ENCODE data around the gene PIH1D1. TPM values are rescaled to one million over a fixed set of nuclear protein-coding genes. Genes with fewer than 3 reads are reported as not detected.

Gene PIH1D1
- total and polyA plus RNA-seq, 2 of the 13 experiments (the other 11 are each of a cell fraction or from before 2014, with no cell fraction given) = 110 to 137 TPM

DNA sequence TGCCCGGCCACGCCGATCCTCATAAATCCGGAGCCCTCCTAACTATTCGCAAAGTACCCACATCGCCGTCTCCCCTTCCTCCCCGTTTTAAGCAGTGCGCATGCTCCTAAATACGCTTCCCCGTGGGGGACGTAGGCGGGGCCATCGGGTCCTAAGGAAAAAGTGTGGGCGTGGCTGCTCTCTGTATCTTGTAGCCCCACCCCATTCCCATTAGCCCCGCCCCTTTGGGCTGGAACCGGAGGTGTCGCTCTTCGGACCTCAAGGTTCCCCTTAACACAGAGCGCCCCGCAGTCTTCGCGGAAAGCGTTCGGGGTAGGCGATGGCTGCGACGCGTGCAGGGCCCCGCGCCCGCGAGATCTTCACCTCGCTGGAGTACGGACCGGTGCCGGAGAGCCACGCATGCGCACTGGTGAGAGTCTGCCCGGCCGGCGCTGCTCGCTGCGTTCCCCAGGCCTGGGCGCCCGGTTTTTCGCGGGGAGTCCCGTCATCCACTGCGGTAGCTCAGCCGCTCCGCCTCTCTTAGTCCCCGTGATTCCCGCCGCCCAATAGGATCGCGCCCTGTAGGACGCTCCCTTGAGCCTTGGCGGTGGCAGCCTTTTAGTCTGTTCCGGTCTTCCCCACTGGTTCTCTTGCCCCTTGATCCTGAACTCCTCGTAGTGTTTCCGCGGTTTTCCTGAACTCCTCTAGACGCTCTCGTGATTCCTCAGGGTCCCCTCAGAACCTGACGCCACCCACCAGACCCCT lies 1.6 kb upstream of the PIH1D1 start, which contains the start of gene ALDH16A1 (continued):
- TF ChIP-seq, protein P1, sequence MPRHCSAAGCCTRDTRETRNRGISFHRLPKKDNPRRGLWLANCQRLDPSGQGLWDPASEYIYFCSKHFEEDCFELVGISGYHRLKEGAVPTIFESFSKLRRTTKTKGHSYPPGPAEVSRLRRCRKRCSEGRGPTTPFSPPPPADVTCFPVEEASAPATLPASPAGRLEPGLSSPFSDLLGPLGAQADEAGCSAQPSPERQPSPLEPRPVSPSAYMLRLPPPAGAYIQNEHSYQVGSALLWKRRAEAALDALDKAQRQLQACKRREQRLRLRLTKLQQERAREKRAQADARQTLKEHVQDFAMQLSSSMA (CRISPR knock-in tag; IDR thresholded peaks at IDR 0.05) = peak; percentile 99
- TF ChIP-seq, protein P2, sequence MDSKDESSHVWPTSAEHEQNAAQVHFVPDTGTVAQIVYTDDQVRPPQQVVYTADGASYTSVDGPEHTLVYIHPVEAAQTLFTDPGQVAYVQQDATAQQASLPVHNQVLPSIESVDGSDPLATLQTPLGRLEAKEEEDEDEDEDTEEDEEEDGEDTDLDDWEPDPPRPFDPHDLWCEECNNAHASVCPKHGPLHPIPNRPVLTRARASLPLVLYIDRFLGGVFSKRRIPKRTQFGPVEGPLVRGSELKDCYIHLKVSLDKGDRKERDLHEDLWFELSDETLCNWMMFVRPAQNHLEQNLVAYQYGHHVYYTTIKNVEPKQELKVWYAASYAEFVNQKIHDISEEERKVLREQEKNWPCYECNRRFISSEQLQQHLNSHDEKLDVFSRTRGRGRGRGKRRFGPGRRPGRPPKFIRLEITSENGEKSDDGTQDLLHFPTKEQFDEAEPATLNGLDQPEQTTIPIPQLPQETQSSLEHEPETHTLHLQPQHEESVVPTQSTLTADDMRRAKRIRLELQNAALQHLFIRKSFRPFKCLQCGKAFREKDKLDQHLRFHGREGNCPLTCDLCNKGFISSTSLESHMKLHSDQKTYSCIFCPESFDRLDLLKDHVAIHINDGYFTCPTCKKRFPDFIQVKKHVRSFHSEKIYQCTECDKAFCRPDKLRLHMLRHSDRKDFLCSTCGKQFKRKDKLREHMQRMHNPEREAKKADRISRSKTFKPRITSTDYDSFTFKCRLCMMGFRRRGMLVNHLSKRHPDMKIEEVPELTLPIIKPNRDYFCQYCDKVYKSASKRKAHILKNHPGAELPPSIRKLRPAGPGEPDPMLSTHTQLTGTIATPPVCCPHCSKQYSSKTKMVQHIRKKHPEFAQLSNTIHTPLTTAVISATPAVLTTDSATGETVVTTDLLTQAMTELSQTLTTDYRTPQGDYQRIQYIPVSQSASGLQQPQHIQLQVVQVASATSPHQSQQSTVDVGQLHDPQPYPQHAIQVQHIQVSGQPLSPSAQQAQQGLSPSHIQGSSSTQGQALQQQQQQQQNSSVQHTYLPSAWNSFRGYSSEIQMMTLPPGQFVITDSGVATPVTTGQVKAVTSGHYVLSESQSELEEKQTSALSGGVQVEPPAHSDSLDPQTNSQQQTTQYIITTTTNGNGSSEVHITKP (CRISPR knock-in tag; IDR thresholded peaks at IDR 0.05; ENCODE audit: low read depth) = no peak
- TF ChIP-seq SRSF4 (IDR thresholded peaks at IDR 0.05; ENCODE audit: low read depth, low read length, poor library complexity, severe bottlenecking) (no peak), ZSCAN31 (CRISPR knock-in tag; IDR thresholded peaks at IDR 0.05; ENCODE audit: low read depth) (peak; percentile 52; the same call in 1 of the 2 replicates), RXRA (CRISPR knock-in tag; IDR thresholded peaks at IDR 0.05) (peak; percentile 30; the same call in 1 of the 2 replicates), ZNF609 (CRISPR knock-in tag; IDR thresholded peaks at IDR 0.05; ENCODE audit: borderline replicate concordance) (no peak), KLF16 (CRISPR knock-in tag; IDR thresholded peaks at IDR 0.05) (no peak), CEBPG (CRISPR knock-in tag; IDR thresholded peaks at IDR 0.05) (no peak), ZNF549 (CRISPR knock-in tag; IDR thresholded peaks at IDR 0.05) (no peak), ZNF792 (CRISPR knock-in tag; IDR thresholded peaks at IDR 0.05) (peak; percentile 4; the same call in 1 of the 2 replicates), ZNF3 (CRISPR knock-in tag; IDR thresholded peaks at IDR 0.05) (no peak), E2F5 (CRISPR knock-in tag; conservative IDR thresholded peaks at IDR 0.05) (peak; percentile 95), ZNF446 (CRISPR knock-in tag; IDR thresholded peaks at IDR 0.05) (no peak), TRAFD1 (CRISPR knock-in tag; IDR thresholded peaks at IDR 0.05; ENCODE audit: borderline replicate concordance) (peak; percentile 82; the same call in 1 of the 2 replicates)
- TF ChIP-seq, protein P3, sequence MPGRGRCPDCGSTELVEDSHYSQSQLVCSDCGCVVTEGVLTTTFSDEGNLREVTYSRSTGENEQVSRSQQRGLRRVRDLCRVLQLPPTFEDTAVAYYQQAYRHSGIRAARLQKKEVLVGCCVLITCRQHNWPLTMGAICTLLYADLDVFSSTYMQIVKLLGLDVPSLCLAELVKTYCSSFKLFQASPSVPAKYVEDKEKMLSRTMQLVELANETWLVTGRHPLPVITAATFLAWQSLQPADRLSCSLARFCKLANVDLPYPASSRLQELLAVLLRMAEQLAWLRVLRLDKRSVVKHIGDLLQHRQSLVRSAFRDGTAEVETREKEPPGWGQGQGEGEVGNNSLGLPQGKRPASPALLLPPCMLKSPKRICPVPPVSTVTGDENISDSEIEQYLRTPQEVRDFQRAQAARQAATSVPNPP (CRISPR knock-in tag; IDR thresholded peaks at IDR 0.05) = peak; percentile 72; the same call in 1 of the 2 replicates
